ENCODE results near the gene ZNF385A. TPM values are rescaled to one million over a fixed set of nuclear protein-coding genes. Genes with fewer than 3 reads are reported as not detected.

Gene ZNF385A
- total and polyA plus RNA-seq, 2 of the 8 experiments (the other 6 are each of a cell fraction or from before 2014, with no cell fraction given): 5.2 to 14.3 TPM

GRCh38 chr12:54383041-54383609, 1.4 kb downstream of the ZNF385A start:
- Histone ChIP-seq H4K91ac (replicated peaks; ENCODE audit: insufficient read length, low read length) (no peak overlapping the region), H2AFZ (ENCODE audit: low read length) (no peak overlapping the region), H3K36me3 (ENCODE audit: control insufficient read depth in 2 of 4, insufficient read depth in 4 of 4, low read length in 3 of 4) (peaks cover 0 to 7% (median 2%) of the 10 kb centered on the region in 4 experiments; a peak in 3 of 8 replicates), H2BK12ac (ENCODE audit: low read depth, low read length) (no peak overlapping the region), H3K4me1 (replicated peaks in 1 of 4; ENCODE audit: control insufficient read depth in 3 of 4, insufficient read depth in 4 of 4, low read length in 3 of 4) (peaks cover 33 to 50% (median 40%) of the 10 kb centered on the region in 4 experiments), H4K20me1 (replicated peaks in 1 of 2; ENCODE audit: control insufficient read depth in 1 of 2, insufficient read depth in 2 of 2, low read length in 2 of 2) (peaks cover 4 to 5% of the 10 kb centered on the region in 2 experiments), H3K27me3 (replicated peaks in 1 of 4; ENCODE audit: control insufficient read depth in 3 of 4, extremely low read depth in 1 of 4, insufficient read depth in 3 of 4, low read length in 3 of 4) (peaks cover 0 to 2% (median 0%) of the 10 kb centered on the region in 4 experiments; a peak in 1 of 7 replicates), H3K23ac (ENCODE audit: insufficient read length) (no peak overlapping the region), H3K14ac (ENCODE audit: insufficient read length) (no peak overlapping the region), H2BK5ac (ENCODE audit: low read depth, low read length) (no peak overlapping the region), H3K4me2 (ENCODE audit: insufficient read depth in 1 of 2, low read depth in 2 of 2, low read length in 2 of 2) (no peak overlapping the region), H3K9ac (replicated peaks in 1 of 4; ENCODE audit: extremely low read depth in 1 of 4, low read depth in 3 of 4, low read length in 3 of 4) (no peak overlapping the region), H3K9me3 (ENCODE audit: insufficient read depth in 2 of 2, low read depth in 1 of 2, low read length in 1 of 2) (no peaks in the 10 kb centered on the region), H3K4me3 (ENCODE audit: extremely low read depth in 1 of 4, insufficient read depth in 2 of 4, low read depth in 3 of 4, low read length in 4 of 4) (no peak overlapping the region), H3K4ac (replicated peaks; ENCODE audit: insufficient read length, low read depth, low read length) (no peak overlapping the region), H2AK5ac (ENCODE audit: low read depth, low read length) (no peak overlapping the region), H2BK15ac (ENCODE audit: low read length) (no peak overlapping the region; the same call in 1 of the 2 replicates), H3K18ac (ENCODE audit: extremely low read depth, low read length) (no peak overlapping the region), H2BK120ac (replicated peaks; ENCODE audit: low read depth, low read length) (no peak overlapping the region), H3K79me1 (ENCODE audit: low read depth, low read length) (0 out of 2 replicates have a peak, but pooled peaks cover 2% of the 10 kb centered on the region), H4K8ac (ENCODE audit: extremely low read depth, insufficient read depth, low read length) (no peak overlapping the region), H3K23me2 (ENCODE audit: low read depth, low read length) (peaks cover 6% of the 10 kb centered on the region), H4K5ac (ENCODE audit: insufficient read length, low read depth, low read length) (no peak overlapping the region), H3K56ac (replicated peaks; ENCODE audit: insufficient read length, low read depth, low read length) (no peak overlapping the region), H3K27ac (ENCODE audit: low read depth, low read length) (no peak overlapping the region), H3K79me2 (ENCODE audit: control insufficient read depth in 1 of 2, insufficient read depth in 2 of 2, low read length in 2 of 2) (no peaks in the 10 kb centered on the region), H2BK20ac (ENCODE audit: low read length) (no peak overlapping the region)
- POLR2A ChIA-PET (ENCODE audit: partially characterized antibody): no interaction called here
- CTCF ChIA-PET (ENCODE audit: partially characterized antibody): interaction anchor here (1.4 to 10.5 kb wide), 9 partner anchors 8 to 90 kb away, joined by 3 to 168 read pairs (median 51); no protein-coding TSS in a partner anchor
- FAIRE-seq (no peak), DNase-seq (ENCODE audit: low read depth in 1 of 2, low spot score in 2 of 2) (no peak)
- 86% methylated on average over 3 of the region's 3 CpGs; no CpG with 5 or more reads in 1 of the 2 experiments for WGBS, 2 experiments (ENCODE audit: extremely low coverage in 1 of 2, insufficient coverage in 1 of 2, insufficient read length in 1 of 2, insufficient replicate concordance in 2 of 2, low coverage in 1 of 2, low lambda C conversion rate in 2 of 2, missing lambda C conversion rate in 1 of 2)
- TF ChIP-seq E2F6 (IDR thresholded peaks at IDR 0.05) (no peak), HDAC2 (IDR thresholded peaks at IDR 0.05; ENCODE audit: borderline replicate concordance in 1 of 2, low read depth in 2 of 2, low read length in 2 of 2) (no peak), SIRT6 (IDR thresholded peaks at IDR 0.05; ENCODE audit: low read length) (no peak), EZH2 (IDR thresholded peaks at IDR 0.05; ENCODE audit: low read depth, low read length, severe bottlenecking) (no peak), RAD21 (IDR thresholded peaks at IDR 0.05 in 1 of 2, conservative IDR thresholded peaks at IDR 0.05 in 1 of 2; ENCODE audit: low read depth in 2 of 2, low read length in 2 of 2) (no peak), TCF12 (IDR thresholded peaks at IDR 0.05; ENCODE audit: low read depth, low read length) (no peak), PHF8 (conservative IDR thresholded peaks at IDR 0.05; ENCODE audit: low read depth, low read length) (no peak), CEBPB (IDR thresholded peaks at IDR 0.05; ENCODE audit: low read depth, low read length) (no peak), ZNF274 (IDR thresholded peaks at IDR 0.05; ENCODE audit: borderline replicate concordance, extremely low read depth, low read length) (no peak), CBX8 (IDR thresholded peaks at IDR 0.05; ENCODE audit: borderline replicate concordance, low read depth, low read length) (no peak), CHD2 (IDR thresholded peaks at IDR 0.05; ENCODE audit: low read length) (no peak)
